Stimulated activated CD8-positive, alpha-beta memory T cell treated with anti-CD3 and anti-CD28 coated beads, Interleukin-15, amount 100 ng/mL, for 48 hours (primary cell): ENCODE data around the gene LHX4.

Experiments used
- DNase-seq, 2 donors: peaks; one replicate each; pipeline ENCODE4 v3.0.0-alpha.2; 2020; ENCODE audit warnings: low read depth in 2 of 2

Gene LHX4

GRCh38 chr1:180227861-180228647 lies 2.0 kb upstream of the LHX4 start:
- no peak for DNase-seq

GRCh38 chr1:180228648-180229482 lies 1.2 kb upstream of the LHX4 start:
- no peak for DNase-seq

- no peak for DNase-seq
Observed at GRCh38 chr1:180230416-180230790, 339 bp downstream of the LHX4 start.

- no peak for DNase-seq
Observed at GRCh38 chr1:180230791-180231505, 884 bp downstream of the LHX4 start.

- DNase-seq, result no peak
Observed at GRCh38 chr1:180231506-180231921, 1.4 kb downstream of the LHX4 start.

- no peak for DNase-seq
Observed at GRCh38 chr1:180231936-180232335, 1.9 kb downstream of the LHX4 start.

GRCh38 chr1:180232521-180233043 lies 2.5 kb downstream of the LHX4 start:
- no peak for DNase-seq

- no peak for DNase-seq
Observed at GRCh38 chr1:180233191-180234011, 3.3 kb downstream of the LHX4 start.

GRCh38 chr1:180234369-180235076 lies 4.5 kb downstream of the LHX4 start:
- DNase-seq, result no peak

- DNase-seq, result no peak
Observed at GRCh38 chr1:180235077-180235501, 5.0 kb downstream of the LHX4 start.

GRCh38 chr1:180235502-180236239 lies 5.6 kb downstream of the LHX4 start:
- DNase-seq, result no peak

- DNase-seq, result no peak
Observed at GRCh38 chr1:180236698-180237509, 6.8 kb downstream of the LHX4 start.

GRCh38 chr1:180237869-180238476 lies 7.9 kb downstream of the LHX4 start:
- DNase-seq, result no peak

GRCh38 chr1:180238675-180239074 lies 8.6 kb downstream of the LHX4 start:
- no peak for DNase-seq

GRCh38 chr1:180239145-180240096 lies 9.4 kb downstream of the LHX4 start:
- no peak for DNase-seq

- no peak for DNase-seq
Observed at GRCh38 chr1:180241716-180242544, 11.9 kb downstream of the LHX4 start.
